Muscle of arm (tissue), 14 donors: ENCODE results near the gene ANKRD30BL. TPM values are rescaled to one million over a fixed set of nuclear protein-coding genes. Genes with fewer than 3 reads are reported as not detected.
"Not testable (repeated sequence)": the region's sequence is repeated elsewhere in the genome, so short reads cannot be mapped to it uniquely, and the experiment has no call there.

Source experiments
- DNase-seq: peaks from one replicate; pipeline ENCODE4 v3.0.0-alpha.2; 2013
- long read RNA-seq, 11 donors: transcript quantifications; one replicate each; lab custom pipeline, GENCODE V29; 2026
- polyA plus RNA-seq, 12 donors: library from polyadenylated mRNA; unstranded; fragments of 120-200 nt; gene quantifications; one replicate each; pipeline ENCODE4 v1.2.1, GENCODE V29; 2013; ENCODE audit not compliant: insufficient read length in 12 of 12

The ANKRD30BL gene
- polyA plus RNA-seq, result under 1 TPM in 5 of 12 donors, not detected in 7; 0.07 to 0.26 (median 0.12) TPM
- long read RNA-seq, donor 1, result 0 reads
- long read RNA-seq, donor 2, result 0 reads
- long read RNA-seq, donor 3, result 0 reads
- long read RNA-seq, donor 4, result 0 reads
- long read RNA-seq, donor 5, result 0 reads
- long read RNA-seq, donor 6, result 0 reads
- long read RNA-seq, donor 7, result 0 reads
- long read RNA-seq, donor 8, result 0 reads
- long read RNA-seq, donor 9, result 0 reads
- long read RNA-seq, donor 10, result 0 reads
- long read RNA-seq, donor 11, result 0 reads

- not testable (repeated sequence) for DNase-seq
Observed at GRCh38 chr2:132161161-132162124, at the start of gene ANKRD30BL. Gene ANKRD30BL (minus strand): TSS chr2:132161952. CDS start chr2:132161705, 247 bp downstream.

GRCh38 chr2:132202866-132203265, 41.1 kb upstream of the ANKRD30BL start:
- not testable (repeated sequence) for DNase-seq

- not testable (repeated sequence) for DNase-seq
Observed at GRCh38 chr2:132192854-132193253, 31.1 kb upstream of the ANKRD30BL start.

- DNase-seq, result not testable (repeated sequence)
Observed at GRCh38 chr2:132167100-132167499, 5.3 kb upstream of the ANKRD30BL start.

- not testable (repeated sequence) for DNase-seq
Observed at GRCh38 chr2:132162125-132162660, 441 bp upstream of the ANKRD30BL start.

- peak; percentile 36 for DNase-seq
Observed at GRCh38 chr2:132146774-132147173, 15.0 kb downstream of the ANKRD30BL start.
